Dermis blood vessel endothelial cell (primary cell): Measurements from ENCODE around the gene EEF2K. TPM values are rescaled to one million over a fixed set of nuclear protein-coding genes. Genes with fewer than 3 reads are reported as not detected.
A peak's percentile ranks its signal among the peaks of the same experiment; 100 is the strongest.
"Not testable (repeated sequence)": the region's sequence is repeated elsewhere in the genome, so short reads cannot be mapped to it uniquely, and the experiment has no call there.

ENCODE experiments used
- DNase-seq: peaks from one replicate; pipeline ENCODE4 v3.0.0; 2010
- total RNA-seq: library from RNA; depleted of rRNA; stranded (reverse); fragments of >200 nt; gene quantifications from 2 replicates; pipeline ENCODE4 v1.2.3, GENCODE V29; 2014

EEF2K gene
- total RNA-seq, 1 donor from 2014 or later: 44.1 TPM

DNA sequence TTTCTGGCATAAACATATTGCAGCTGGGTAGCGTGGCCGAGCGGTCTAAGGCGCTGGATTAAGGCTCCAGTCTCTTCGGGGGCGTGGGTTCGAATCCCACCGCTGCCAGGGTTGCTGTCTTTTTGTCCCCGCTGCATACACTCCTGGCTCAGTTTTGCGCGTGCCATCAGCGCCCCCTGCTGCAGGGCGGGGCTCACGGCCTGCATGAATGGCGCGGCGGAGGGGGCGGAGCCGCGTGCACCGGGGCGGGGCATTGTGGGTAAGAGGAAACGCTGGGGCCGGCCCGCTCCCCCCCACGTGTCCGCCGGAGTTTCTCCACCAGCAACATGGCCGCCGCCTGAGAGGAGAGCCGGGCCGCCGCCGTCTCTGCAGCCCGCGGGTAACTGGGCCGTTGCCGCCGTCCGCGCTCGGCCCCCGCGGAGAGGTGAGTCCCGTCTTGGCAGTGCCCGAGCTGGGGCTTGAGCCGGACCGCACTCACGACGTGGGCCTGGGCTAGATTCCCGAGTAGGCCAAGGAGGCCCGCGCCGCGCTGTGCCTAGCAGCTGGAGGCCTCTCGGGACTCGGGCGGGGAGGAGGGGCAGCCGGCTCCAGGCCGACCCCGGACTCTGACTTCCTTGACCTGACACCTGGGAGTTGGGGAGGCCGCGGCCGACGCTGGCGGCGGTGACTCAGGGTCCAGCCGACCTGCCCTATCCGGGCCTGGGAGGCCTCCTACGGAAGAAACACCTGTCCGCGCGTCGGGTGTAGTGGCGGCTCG is 91.2 kb downstream of the EEF2K start, which contains the start of gene POLR3E:
Gene POLR3E (plus strand): TSS at position 296 of the 757 bp plus-strand sequence. CDS start 5,560 bp downstream, outside the sequence.
- DNase-seq: peak; percentile 99

DNA sequence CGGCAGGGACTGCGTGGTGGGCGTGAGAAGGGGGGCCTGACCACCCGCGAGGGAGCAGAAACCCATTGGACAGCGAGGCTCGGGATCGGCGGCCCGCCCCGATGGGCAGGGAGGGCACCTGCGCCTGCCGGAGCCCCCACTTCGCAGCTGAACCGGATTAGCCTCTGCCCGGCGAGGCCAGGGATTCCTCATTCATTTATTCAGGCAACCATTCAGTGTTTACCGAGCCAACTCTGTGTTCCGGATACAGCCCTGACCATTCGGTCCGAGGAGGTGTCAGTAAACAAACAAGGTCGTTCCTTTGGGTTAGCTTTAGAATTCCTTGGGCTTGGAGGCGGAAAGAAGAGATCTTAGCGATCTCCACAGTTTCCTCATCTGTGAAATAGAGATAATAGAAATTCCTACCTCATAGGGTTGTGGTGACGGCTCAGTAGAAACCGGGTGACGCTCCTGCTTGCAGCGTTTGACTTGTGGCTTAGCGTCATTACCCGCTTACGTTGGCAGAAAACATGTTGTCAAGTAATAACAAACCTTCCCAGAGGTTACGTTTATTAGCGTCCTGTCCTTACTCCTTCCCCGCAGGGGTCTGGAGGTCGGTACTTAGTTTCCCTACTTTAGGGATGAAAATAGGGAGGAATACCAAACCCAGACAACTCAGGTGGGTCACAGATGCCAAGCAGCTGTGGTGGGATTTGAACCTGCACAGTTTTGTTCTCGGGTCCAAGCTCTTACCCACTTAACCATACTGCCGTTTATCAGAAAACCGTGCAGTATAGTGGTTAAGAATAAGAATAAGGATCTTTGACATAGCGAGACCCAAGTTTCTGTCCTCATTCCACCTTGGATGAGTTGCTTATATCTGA is 92.0 kb downstream of the EEF2K start:
- DNase-seq: peak; percentile 94

DNA sequence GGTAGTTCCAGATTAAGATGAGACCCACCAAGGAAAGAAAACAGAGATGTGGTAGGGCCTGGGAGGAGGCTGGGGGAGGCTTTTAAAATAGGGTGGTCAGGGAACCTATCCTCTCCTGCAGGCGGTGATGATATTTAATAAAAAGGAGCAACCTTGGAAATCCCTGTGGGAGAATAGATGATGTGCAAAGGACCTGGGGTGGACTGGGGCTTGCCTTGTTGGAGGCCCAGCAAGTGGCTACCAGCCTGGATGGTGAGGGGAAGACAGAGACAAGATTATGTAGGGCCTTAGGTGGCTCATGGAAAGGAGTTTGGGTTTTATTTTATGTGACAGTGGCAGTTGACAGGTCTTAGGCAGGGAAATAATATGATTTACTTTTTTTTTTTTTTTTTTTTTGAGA is 93.0 kb downstream of the EEF2K start:
- no peak for DNase-seq

DNA sequence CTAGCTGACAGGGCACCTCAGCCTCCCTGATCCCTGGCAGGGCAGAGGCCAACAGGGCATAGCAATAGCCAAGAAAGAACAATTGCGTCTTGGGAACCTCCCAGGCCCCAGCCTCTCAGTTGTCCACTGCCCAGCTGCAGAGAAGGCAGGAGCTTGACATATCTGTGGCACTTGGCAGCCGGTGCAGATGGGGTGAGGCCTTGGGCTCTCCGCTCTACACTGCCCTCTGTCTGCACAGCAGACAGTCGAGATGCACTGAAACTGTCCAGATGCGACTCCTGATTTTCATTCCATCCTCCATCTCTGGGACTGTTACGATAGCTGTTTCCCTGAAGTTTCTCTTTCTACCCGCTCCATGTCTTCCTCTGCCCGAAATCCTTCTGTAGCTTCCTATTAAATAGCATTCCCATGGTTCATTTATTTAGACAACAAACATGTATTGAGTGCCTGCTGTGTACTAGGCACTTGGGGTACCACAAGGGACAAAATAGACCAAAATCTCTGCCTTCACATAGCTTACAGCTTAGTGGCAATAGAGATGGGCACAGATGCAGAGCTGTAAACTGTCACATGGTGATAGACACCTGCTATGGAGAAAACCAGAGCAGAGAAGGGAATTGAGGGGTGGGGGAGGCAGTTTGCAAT is 94.5 kb downstream of the EEF2K start:
- peak; percentile 74 for DNase-seq

DNA sequence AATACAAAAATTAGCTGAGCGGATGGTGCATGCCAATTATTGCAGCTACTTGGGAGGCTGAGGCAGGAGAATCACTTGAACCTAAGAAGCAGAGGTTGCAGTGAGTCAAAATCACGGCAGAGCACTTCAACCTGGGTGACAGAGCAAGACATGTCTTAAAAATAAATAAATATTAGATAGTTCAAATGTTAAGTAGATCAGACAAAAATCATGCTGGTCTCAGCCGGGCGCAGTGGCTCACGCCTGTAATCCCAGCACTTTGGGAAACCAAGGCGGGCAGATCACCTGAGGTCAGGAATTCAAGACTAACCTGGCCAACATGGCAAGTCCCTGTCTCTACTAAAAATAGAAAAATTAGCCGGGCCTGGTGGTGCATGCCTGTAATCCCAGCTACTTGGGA is 95.3 kb downstream of the EEF2K start:
- not testable (repeated sequence) for DNase-seq

DNA sequence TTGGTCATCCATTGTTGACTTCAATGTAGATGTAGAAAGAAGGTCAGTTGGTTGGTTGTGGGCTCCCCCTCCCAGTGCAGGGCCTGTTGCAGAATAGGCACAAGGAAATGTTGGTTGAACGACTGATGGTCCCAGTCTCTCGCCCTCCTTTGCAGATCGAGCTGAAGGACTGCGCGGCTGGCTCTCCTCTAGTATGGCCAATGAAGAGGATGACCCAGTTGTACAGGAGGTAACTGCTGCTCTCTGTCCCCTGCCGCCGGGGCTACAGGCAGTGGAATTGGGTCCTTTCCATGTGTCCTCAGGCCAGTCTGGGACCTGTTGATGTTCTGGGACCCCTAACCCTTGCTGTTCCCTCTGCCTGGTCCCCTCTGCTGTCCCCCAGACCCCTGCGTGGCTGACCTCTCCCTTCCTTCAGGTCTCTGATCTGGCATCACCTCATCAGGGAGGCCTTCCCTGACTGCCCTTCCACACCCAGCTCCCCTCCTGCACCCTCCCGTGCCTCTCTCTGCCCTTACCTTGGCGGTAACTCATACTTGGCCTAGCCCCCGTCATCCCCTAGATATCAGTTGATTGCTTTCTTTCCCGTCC is 96.8 kb downstream of the EEF2K start:
- no peak for DNase-seq

DNA sequence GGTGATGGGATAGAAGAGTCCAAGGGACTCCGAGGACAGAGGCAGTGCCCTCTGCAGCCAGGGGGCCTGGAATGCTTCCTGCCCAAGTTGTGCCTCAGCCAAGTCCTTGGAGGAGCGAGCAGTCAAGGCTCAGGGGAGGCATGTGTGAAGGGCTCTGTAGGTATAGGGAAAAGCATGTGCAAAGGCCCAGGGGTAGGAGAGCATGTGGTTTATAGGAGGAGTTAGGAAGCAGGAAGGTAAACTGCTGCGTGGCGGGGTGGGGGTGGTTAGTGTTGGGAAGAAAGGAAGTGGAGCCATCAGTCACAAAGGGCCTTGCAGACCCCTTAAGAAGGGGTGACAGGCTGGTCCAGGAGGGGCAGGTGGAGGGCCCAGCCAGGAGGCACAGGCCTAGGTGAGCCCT is 98.3 kb downstream of the EEF2K start:
- DNase-seq: no peak

DNA sequence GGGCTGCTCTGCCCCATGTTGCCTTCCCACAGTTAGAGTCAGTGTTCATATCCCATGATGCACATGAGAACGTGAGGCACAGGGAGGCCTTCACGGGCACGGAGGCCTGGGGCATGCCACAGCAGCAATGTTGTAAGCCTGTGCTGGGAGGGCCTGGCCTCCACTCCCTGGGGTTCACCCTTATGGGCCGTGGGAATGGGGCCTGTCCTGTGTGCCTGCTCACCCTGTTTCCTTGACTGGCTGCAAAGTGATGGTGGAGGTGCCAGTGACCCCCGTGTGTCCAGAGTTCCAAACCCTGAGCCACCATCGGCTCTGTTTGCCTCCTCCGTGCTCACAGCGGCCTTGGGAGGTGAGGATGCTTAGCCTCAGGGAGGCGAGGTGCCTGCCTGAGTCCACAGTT is 100.7 kb downstream of the EEF2K start:
- no peak for DNase-seq

DNA sequence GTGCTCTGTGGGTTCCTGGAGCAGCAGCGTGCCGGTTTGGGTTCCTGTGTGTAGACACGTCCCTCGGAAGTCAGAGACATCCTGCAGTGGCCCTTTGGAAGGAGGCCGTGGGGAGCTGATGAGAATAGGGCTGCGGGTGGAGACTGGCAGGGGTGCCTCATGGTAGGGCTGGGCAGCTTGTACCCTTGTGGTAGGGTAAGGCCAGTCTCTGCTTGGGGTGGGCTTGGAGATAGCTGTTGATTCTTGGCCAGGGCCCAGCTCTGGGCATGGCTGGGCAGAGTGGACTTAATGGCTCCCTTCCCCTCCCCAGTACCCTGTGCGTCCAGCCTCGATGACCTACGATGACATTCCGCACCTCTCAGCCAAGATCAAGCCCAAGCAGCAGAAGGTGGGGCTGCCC is 101.8 kb downstream of the EEF2K start:
- no peak for DNase-seq

DNA sequence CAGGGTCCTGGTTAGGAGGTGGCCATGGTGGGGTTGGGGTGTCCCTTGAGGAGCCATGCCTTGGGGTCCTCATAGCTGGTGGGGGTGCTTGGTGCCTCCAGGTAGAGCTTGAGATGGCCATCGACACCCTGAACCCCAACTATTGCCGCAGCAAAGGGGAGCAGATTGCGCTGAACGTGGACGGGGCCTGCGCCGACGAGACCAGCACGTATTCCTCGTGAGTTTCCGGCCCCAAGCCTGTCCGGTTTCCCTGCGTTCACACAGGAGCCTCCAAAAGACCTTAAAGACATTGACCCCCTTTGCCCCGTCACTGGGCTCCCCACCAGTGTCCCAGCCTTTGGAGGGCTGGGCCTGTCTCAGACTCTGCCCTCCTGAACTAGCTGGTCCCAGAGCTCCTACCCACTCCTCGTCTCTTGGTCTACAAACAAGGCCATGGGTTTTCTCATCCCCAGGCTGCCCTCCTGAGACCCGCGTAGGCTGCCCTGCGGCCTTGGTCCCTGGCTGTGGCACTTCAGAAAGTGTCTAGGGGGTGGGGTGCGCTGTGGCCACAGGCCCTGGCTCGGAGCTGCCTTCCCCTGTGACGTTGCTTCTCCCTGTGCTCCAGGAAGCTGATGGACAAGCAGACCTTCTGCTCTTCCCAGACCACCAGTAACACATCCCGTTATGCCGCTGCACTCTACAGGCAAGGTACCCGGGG is 102.9 kb downstream of the EEF2K start:
- DNase-seq: no peak

DNA sequence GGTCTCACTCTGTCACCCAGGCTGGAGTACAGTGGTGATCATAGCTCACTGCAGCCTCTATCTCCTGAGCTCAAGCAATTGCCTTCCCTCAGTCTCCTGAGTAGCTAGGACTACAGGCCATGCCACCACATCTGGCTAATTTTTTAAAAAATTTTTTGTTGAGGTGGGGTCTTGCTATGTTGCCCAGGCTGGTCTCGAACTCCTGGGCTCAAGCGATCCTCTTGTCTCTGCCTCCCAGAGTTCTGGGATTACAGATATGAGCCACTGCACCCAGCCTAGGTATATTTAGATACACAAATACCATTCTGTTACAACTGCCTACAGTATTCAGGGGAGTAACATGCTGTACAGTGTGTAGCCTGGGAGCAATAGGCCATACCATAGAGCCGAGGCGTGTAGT is 105.4 kb downstream of the EEF2K start:
- no peak for DNase-seq

DNA sequence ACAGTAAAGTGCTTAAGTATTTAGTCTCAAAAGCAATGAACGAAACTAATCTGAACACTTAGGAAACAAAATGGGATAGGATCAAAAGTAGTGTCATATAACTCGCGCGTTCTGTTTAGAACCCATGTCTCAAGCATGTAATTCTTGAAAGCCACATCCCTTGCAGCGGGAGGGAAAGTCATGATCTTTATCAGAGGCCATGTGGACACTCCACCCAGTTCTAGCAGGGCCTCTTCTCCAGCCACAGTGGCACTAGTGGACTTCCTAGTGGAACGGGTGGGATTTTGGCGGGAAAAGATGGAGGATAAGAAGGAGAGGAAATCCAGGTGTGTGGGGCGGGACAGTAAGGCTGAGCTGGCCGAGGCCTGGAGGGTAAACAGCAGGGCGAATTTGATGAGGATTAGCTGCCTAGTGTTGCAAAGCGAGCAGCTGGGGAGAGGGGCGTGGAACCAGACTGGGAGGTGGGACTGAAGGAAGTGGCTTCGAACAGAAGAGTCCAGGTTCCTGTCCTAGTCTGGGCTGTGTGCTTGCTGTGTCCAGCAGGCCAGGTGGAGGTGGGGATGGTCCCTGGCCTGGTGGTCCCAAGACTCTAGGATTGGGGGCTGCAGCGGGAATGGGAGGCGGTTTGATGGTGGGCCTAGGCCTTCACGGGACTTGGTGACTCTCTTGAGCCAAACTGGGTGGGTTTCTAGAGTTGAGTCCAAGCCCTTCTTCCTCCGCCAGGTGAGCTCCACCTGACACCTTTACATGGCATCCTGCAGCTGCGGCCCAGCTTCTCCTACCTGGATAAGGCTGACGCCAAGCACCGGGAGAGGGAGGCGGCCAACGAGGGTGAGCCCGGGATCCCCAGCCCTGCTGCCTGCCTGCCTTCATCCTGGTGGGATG is 107.1 kb downstream of the EEF2K start:
- no peak for DNase-seq

DNA sequence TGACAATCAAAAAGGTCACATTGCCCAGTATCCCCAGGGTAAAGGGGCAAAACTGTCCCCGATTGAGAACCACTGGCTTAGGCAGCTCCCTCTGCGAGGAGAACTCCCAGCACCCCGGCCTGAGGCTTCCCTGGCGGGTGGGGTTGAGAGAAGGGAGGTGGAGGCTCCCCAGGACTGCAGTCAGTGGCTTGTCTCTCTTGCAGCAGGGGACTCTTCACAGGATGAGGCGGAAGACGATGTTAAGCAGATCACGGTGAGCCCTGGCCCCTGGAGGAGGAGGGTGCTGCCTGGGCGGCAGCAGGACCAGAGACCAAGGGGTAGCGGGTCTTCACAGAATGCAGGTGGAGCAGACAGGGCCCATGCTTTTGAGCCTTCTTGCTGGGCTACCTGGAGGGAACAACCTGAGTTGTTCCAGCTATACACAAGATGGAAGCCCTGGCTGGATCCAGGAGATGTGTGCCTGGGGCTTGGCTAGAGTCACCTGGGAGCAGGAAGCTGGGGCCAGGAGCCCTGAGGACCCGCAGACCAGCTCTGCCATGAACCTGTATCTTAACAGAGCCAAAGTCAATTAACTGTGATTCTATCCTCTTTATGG is 107.9 kb downstream of the EEF2K start:
- no peak for DNase-seq

DNA sequence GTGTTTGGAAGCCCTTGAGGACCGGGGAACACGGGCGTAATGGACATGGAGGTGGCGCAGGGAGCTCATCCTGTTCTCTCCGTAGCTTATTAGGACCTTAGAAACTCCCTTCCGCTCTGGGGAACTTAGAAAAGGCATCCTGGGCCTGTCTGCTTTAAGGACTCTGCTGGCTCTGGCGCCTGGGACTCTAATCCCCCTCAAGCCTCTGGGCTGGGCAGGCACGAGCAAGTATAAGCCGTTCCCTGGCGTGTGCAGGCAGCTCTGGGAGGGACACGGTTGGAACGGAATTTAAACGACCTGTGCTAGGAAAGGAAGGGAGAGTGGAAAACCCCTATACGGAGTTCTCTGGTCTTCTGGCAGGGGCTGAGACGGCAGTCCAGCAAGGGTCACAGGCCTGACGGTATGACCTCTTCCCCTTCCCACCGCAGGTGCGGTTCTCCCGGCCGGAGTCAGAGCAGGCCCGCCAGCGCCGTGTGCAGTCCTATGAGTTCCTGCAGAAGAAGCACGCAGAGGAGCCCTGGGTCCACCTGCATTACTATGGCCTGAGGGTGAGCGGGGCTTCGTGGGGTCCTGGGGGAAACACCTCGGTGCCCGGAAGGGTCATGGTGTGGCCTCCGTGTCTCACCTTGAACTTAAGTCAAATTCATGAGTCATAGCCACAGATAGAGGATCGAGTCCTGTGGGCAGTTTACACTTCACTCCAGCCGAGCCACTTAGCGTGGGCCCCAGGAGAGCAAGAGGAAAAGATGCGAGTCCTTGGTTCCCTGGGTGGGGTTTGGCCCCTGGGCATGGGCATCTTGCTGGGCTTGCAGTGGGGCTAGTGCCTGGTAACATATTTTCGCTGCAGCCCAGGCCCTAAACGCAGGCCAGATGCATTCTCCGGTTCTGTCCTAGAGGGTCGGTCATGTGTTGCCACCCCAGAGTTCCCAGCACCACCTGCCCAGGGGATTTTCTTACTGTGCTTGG is 108.9 kb downstream of the EEF2K start:
- DNase-seq: no peak

DNA sequence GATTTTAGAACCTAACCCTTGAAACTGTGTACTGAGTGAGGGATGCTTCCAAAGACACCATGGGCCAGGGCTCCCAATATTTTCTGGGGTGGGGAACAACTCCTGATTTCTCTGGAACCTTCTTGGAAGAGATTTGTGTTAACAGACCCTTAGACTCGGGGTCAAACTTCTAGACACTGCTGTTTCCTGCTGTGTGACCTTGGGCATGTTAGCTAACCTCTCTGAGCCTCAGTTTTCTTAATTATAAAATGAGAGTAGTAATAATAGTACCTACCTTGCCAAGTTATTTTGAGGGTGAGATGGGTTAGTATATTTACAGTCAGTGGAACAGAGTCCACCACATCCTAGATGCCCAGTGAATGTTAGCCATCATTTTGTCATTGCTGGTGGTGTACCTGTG is 109.9 kb downstream of the EEF2K start:
- no peak for DNase-seq

DNA sequence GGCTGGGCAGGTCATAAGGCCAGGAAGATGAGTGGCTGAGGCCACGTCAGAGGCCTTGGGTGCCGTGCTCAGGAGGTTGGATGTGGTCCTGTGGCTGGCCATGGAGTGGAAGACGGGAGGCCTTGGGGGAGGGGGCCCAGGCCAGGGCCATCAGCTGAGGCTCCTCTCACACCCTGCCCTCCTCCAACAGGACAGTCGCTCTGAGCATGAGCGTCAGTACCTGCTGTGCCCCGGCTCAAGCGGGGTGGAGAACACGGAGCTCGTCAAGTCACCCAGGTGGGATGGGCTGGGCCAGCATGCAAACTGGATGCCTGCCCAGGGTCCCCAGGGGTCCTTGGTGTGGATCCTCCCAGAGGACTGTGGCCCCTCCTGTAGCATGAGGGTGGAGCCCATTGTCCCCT is 110.3 kb downstream of the EEF2K start:
- no peak for DNase-seq

DNA sequence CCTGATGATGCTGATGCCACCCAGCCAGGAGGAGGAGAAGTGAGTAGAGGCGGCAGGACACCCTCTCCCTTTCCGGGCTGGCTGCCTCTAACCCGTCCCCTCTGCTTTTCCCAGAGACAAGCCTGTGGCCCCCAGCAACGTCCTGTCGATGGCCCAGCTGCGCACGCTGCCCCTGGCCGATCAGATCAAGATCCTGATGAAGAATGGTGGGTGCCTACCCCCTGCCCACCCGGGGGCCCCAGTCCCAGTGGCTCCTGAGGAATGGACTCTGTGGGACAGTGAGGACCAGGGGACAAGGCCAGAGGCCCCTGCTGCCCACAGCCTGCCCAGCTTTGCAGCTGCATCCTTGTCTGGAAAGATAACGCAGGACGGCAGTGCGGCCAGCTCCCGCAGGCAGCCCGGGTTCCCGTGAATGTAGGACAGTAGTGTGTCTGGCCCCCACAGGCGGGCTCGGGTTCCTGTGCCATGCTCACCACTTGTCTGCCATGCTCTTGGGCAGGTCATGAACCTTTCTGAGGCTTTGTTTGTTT is 111.0 kb downstream of the EEF2K start:
- DNase-seq: no peak

DNA sequence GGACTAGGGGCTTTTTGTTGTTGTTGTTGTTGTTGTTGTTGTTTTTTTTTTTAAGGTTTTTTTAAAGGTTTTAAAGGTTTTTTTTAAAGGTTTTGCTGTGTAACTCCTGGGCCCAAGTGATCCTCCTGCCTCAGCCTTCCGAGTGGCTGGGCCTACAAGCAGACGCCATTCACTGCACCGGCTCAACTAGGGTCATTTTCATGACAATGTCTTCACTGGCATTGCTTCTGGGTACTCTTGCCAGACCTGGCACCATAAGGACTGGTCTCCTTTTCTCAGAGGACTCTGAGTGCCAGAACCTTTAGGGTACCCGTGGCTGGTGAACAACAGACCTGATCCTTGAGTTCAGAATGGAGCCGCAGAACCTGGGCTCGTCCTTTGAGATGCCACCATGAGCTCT is 111.5 kb downstream of the EEF2K start:
- no peak for DNase-seq

DNA sequence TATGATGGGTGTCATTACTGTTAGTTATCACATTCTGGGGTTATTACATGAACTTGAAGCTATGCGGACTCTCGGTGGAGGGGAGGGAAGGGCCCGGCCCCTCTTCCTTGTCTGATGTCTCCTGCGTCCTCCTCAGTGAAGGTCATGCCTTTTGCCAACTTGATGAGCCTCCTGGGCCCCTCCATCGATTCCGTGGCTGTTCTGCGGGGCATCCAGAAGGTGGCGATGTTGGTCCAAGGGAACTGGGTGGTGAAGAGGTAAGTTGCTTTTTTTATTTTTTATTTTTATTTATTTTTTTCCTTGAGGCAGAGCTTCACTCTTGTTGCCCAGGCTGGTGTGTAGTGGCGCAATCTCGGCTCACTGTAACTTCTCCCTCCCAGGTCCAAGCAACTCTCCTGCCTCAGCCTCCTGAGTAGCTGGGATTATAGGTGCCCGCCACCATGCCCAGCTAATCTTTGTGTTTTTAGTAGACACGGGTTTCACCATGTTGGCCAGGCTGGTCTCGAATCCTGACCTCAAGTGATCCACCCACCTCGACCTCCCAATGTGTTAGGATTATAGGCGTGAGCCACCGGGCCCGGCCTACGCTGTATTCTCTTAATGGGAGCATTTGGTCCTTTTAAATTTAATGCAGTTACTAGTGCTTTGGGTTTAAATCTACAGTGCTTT is 112.7 kb downstream of the EEF2K start:
- DNase-seq: peak; percentile 71
